ENCODE measurements around the gene ORAI1.

Gene ORAI1

GRCh38 chr12:121576851-121577391, 49.4 kb upstream of the ORAI1 start:
- POLR2A ChIA-PET, result interaction anchor here (0.6 to 1.3 kb wide), 2 partner anchors 51 to 97 kb away, joined by 3 to 4 read pairs; no protein-coding TSS in a partner anchor
- CTCF ChIA-PET, result interaction anchor here (0.7 to 1.8 kb wide), 4 partner anchors 19 to 46 kb away, joined by 3 to 6 read pairs (median 3); no protein-coding TSS in a partner anchor
- no peak overlapping the region for H3K4me3 ChIP-seq (ENCODE audit: low read depth, low read length)

GRCh38 chr12:121577443-121578180, 48.7 kb upstream of the ORAI1 start:
- Histone ChIP-seq H3K27ac (ENCODE audit: extremely low read depth, low read depth, low read length) (0 out of 2 replicates have a peak overlapping the region, but pooled peaks have one; percentile 21), H3K4me3 (ENCODE audit: low read depth, low read length) (no peak overlapping the region)
- POLR2A ChIA-PET, result interaction anchor here (0.6 to 1.3 kb wide), 2 partner anchors 50 to 98 kb away, joined by 3 to 4 read pairs; no protein-coding TSS in a partner anchor

More at GRCh38 chr12:121576851-121577391, 49.4 kb upstream of the ORAI1 start:
- H3K27ac ChIP-seq (ENCODE audit: extremely low read depth, low read depth, low read length), result 0 out of 2 replicates have a peak overlapping the region, but pooled peaks have one; percentile 17
- no peaks in the 10 kb centered on the region for H3K9me3 ChIP-seq (ENCODE audit: control insufficient read depth, insufficient read depth, low read depth, low read length)
- peaks cover 5% of the 10 kb centered on the region for H3K4me1 ChIP-seq (ENCODE audit: control insufficient read depth, insufficient read depth, low read length)
- TF ChIP-seq ZNF155 (tag by site-specific recombination; IDR thresholded peaks at IDR 0.05), result no peak
- TF ChIP-seq PRDM1 (tag by site-specific recombination; IDR thresholded peaks at IDR 0.05), result no peak
- TF ChIP-seq ZNF658 (tag by site-specific recombination; IDR thresholded peaks at IDR 0.05), result no peak
- TF ChIP-seq ZNF354C (tag by site-specific recombination; IDR thresholded peaks at IDR 0.05; ENCODE audit: borderline replicate concordance, low read depth), result no peak
- TF ChIP-seq MZF1 (tag by site-specific recombination; IDR thresholded peaks at IDR 0.05; ENCODE audit: borderline replicate concordance), result 0 out of 2 replicates have a peak, but pooled peaks have one; percentile 30
- TF ChIP-seq ZNF148 (tag by site-specific recombination; IDR thresholded peaks at IDR 0.05; ENCODE audit: borderline replicate concordance), result no peak
- TF ChIP-seq MEIS1 (CRISPR knock-in tag; IDR thresholded peaks at IDR 0.05; ENCODE audit: borderline replicate concordance), result no peak
- peak; percentile 82 for TF ChIP-seq MYNN (tag by site-specific recombination; IDR thresholded peaks at IDR 0.05; ENCODE audit: borderline replicate concordance)
- no peak for TF ChIP-seq ZEB2 (tag by site-specific recombination; IDR thresholded peaks at IDR 0.05)
- H3K36me3 ChIP-seq (ENCODE audit: control insufficient read depth in 2 of 2, insufficient read depth in 1 of 2, low read length in 2 of 2), result peaks cover 6 to 36% of the 10 kb centered on the region in 2 experiments; a peak in 2 of 3 replicates

More at GRCh38 chr12:121577443-121578180, 48.7 kb upstream of the ORAI1 start:
- CTCF ChIA-PET, result interaction anchor here (0.8 to 1.8 kb wide), 3 partner anchors 20 to 46 kb away, joined by 3 to 6 read pairs (median 3); no protein-coding TSS in a partner anchor
- H3K9me3 ChIP-seq (ENCODE audit: control insufficient read depth, insufficient read depth, low read depth, low read length), result no peaks in the 10 kb centered on the region
- TF ChIP-seq ZFP69B (tag by site-specific recombination; IDR thresholded peaks at IDR 0.05), result 0 out of 2 replicates have a peak, but pooled peaks have one; percentile 35
- no peak for TF ChIP-seq ZIC2 (tag by site-specific recombination; IDR thresholded peaks at IDR 0.05)
- TF ChIP-seq, protein P1, sequence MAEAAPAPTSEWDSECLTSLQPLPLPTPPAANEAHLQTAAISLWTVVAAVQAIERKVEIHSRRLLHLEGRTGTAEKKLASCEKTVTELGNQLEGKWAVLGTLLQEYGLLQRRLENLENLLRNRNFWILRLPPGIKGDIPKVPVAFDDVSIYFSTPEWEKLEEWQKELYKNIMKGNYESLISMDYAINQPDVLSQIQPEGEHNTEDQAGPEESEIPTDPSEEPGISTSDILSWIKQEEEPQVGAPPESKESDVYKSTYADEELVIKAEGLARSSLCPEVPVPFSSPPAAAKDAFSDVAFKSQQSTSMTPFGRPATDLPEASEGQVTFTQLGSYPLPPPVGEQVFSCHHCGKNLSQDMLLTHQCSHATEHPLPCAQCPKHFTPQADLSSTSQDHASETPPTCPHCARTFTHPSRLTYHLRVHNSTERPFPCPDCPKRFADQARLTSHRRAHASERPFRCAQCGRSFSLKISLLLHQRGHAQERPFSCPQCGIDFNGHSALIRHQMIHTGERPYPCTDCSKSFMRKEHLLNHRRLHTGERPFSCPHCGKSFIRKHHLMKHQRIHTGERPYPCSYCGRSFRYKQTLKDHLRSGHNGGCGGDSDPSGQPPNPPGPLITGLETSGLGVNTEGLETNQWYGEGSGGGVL (tag by site-specific recombination; IDR thresholded peaks at IDR 0.05), result 0 out of 2 replicates have a peak, but pooled peaks have one; percentile 12
- peak; percentile 59 for TF ChIP-seq PRDM1 (tag by site-specific recombination; IDR thresholded peaks at IDR 0.05)
- TF ChIP-seq, protein P2, sequence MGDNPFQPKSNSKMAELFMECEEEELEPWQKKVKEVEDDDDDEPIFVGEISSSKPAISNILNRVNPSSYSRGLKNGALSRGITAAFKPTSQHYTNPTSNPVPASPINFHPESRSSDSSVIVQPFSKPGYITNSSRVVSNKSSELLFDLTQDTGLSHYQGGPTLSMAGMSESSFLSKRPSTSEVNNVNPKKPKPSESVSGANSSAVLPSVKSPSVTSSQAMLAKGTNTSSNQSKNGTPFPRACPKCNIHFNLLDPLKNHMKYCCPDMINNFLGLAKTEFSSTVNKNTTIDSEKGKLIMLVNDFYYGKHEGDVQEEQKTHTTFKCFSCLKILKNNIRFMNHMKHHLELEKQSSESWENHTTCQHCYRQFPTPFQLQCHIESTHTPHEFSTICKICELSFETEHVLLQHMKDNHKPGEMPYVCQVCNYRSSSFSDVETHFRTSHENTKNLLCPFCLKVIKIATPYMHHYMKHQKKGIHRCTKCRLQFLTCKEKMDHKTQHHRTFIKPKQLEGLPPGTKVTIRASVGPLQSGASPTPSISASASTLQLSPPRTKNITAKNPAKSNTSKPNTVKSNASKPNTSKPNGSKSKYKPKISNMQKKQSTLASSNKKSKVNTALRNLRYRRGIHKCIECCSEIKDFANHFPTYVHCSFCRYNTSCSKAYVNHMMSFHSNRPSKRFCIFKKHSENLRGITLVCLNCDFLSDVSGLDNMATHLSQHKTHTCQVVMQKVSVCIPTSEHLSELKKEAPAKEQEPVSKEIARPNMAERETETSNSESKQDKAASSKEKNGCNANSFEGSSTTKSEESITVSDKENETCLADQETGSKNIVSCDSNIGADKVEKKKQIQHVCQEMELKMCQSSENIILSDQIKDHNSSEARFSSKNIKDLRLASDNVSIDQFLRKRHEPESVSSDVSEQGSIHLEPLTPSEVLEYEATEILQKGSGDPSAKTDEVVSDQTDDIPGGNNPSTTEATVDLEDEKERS (tag by site-specific recombination; IDR thresholded peaks at IDR 0.05), result no peak
- peak; percentile 58 for TF ChIP-seq PRDM10 (tag by site-specific recombination; IDR thresholded peaks at IDR 0.05)
- no peak for TF ChIP-seq IKZF3 (tag by site-specific recombination; IDR thresholded peaks at IDR 0.05)
- TF ChIP-seq ZNF311 (tag by site-specific recombination; IDR thresholded peaks at IDR 0.05; ENCODE audit: borderline replicate concordance), result no peak
- no peak for TF ChIP-seq ZNF174 (tag by site-specific recombination; IDR thresholded peaks at IDR 0.05)
- TF ChIP-seq GLIS1 (tag by site-specific recombination; IDR thresholded peaks at IDR 0.05), result peak; percentile 74
- peak; percentile 65 for TF ChIP-seq ZNF692 (tag by site-specific recombination; IDR thresholded peaks at IDR 0.05)
- no peak for TF ChIP-seq ZEB2 (tag by site-specific recombination; IDR thresholded peaks at IDR 0.05)
- H3K4me1 ChIP-seq (ENCODE audit: control insufficient read depth, insufficient read depth, low read length), result peaks cover 12% of the 10 kb centered on the region
- H3K36me3 ChIP-seq (ENCODE audit: control insufficient read depth in 2 of 2, insufficient read depth in 1 of 2, low read length in 2 of 2), result peaks cover 0 to 31% of the 10 kb centered on the region in 2 experiments; a peak in 2 of 3 replicates

Measured in HEK293 (cell line).